Lung (tissue), 12 donors: ENCODE measurements around the gene LRRC25. TPM values are rescaled to one million over a fixed set of nuclear protein-coding genes. Genes with fewer than 3 reads are reported as not detected.

ENCODE experiments used
- ATAC-seq: fragments of 200-7000 bp; cut with Tn5 transposase; one replicate; pipeline ENCODE4 v1.9.1; 2020; ENCODE audit warnings: moderate number of reproducible peaks; ENCODE audit not compliant: insufficient read depth, low FRiP score
- DNase-seq, 3 donors: peaks; one replicate each; pipeline ENCODE4 v3.0.0-alpha.2; 2013 to 2017
- H3K27ac ChIP-seq, 2 donors: one replicate each; pipeline ENCODE4 v1.5.1; 2013; ENCODE audit warnings: mild to moderate bottlenecking in 2 of 2, moderate library complexity in 2 of 2, control low read depth in 1 of 2, inconsistent platforms in 1 of 2, low read depth in 1 of 2, low read length in 1 of 2
- H3K27me3 ChIP-seq, 3 donors: one replicate each; pipeline ENCODE4 v1.5.1; 2013; ENCODE audit warnings: low read length in 2 of 3; ENCODE audit not compliant: control insufficient read depth in 3 of 3, insufficient read depth in 3 of 3
- H3K36me3 ChIP-seq, 4 donors: one replicate each; pipeline ENCODE4 v1.5.1; 2013; ENCODE audit warnings: low read length in 4 of 4, mild to moderate bottlenecking in 1 of 4, moderate library complexity in 1 of 4; ENCODE audit not compliant: control insufficient read depth in 4 of 4, insufficient read depth in 4 of 4
- H3K4me1 ChIP-seq, 5 donors: one replicate each; pipeline ENCODE4 v1.5.1; 2013; ENCODE audit warnings: low read length in 5 of 5, mild to moderate bottlenecking in 2 of 5, moderate library complexity in 1 of 5; ENCODE audit not compliant: control insufficient read depth in 5 of 5, insufficient read depth in 5 of 5
- H3K4me3 ChIP-seq: one replicate; pipeline ENCODE4 v1.5.1; 2013; ENCODE audit warnings: mild to moderate bottlenecking, control low read depth, moderate library complexity
- H3K9ac ChIP-seq, 2 donors: one replicate each; pipeline ENCODE4 v1.5.1; 2013; ENCODE audit warnings: low read length in 2 of 2, control low read depth in 1 of 2; ENCODE audit not compliant: insufficient read depth in 1 of 2
- H3K9me3 ChIP-seq, 4 donors: one replicate each; pipeline ENCODE4 v1.5.1; 2013; ENCODE audit warnings: low read length in 3 of 4, mild to moderate bottlenecking in 1 of 4, moderate library complexity in 1 of 4; ENCODE audit not compliant: control insufficient read depth in 4 of 4, insufficient read depth in 3 of 4
- CTCF ChIP-seq: IDR thresholded peaks from 2 replicates; pipeline ENCODE4 v1.5.1; 2012; ENCODE audit warnings: mild to moderate bottlenecking; ENCODE audit errors: control extremely low read depth, extremely low read depth
- WGBS, 2 donors: extraction: QIAGEN DNeasy Blood & Tissue Kit; methylation state at CpG; one replicate each; pipeline ENCODE4 v1.1.7; 2013; 5-methylcytosine and 5-hydroxymethylcytosine counted together
- polyA plus RNA-seq, 2 donors: library from polyadenylated mRNA; stranded (reverse); fragments of 200-250 nt; gene quantifications; one replicate each; pipeline ENCODE4 v1.2.1, GENCODE V29; 2013
- total RNA-seq, 2 donors: library from RNA; depleted of rRNA in 1 of 2; stranded (reverse); fragments of >200 nt in 1 of 2; gene quantifications; one replicate each; pipeline ENCODE4 v1.2.1, GENCODE V29; 2014 to 2021
- donor health status: control.
- donor health status: control.
- donor health status: Bipolar disorder and iron deficiency.
- donor health status: healthy.
- donor health status: DM: yes; HTN: yes; CAD: no.

LRRC25 gene
- total and polyA plus RNA-seq, 4 donors: 8.5 to 119 (median 27.0) TPM

GRCh38 chr19:18373407-18373891, 24.0 kb downstream of the LRRC25 start:
- no peaks in the 10 kb centered on the region for H3K27me3 ChIP-seq
- TF ChIP-seq CTCF: no peak
- no peak overlapping the region for H3K4me3 ChIP-seq
- H3K36me3 ChIP-seq: peaks cover 0 to 1% (median 0%) of the 10 kb centered on the region in 4 donors
- H3K9ac ChIP-seq: peak overlapping the region in 1 of 2 donors; percentile 28
- peak overlapping the region in 1 of 2 donors; percentile 69 for H3K27ac ChIP-seq
- peaks cover 0 to 14% (median 9%) of the 10 kb centered on the region in 5 donors for H3K4me1 ChIP-seq
- H3K9me3 ChIP-seq: no peaks in the 10 kb centered on the region
- ATAC-seq (no peak), DNase-seq (no peak)
- WGBS, 2 donors: 42 to 56% methylated on average over 4 of the region's 4 CpGs

- peak overlapping the region in 1 of 2 donors; percentile 62 for H3K27ac ChIP-seq
- 80 to 86% methylated on average over 15 of the region's 15 CpGs for WGBS, 2 donors
- H3K4me3 ChIP-seq: no peak overlapping the region
- no peak for TF ChIP-seq CTCF
- H3K27me3 ChIP-seq: no peaks in the 10 kb centered on the region
- H3K9ac ChIP-seq: no peak overlapping the region
- no peak for ATAC-seq
- no peak for DNase-seq
- peaks cover 0 to 2% (median 0%) of the 10 kb centered on the region in 4 donors for H3K36me3 ChIP-seq
- H3K4me1 ChIP-seq: peaks cover 0 to 25% (median 8%) of the 10 kb centered on the region in 5 donors
- no peaks in the 10 kb centered on the region for H3K9me3 ChIP-seq
Observed at GRCh38 chr19:18368504-18369222, 28.8 kb downstream of the LRRC25 start.

GRCh38 chr19:18366021-18366435, 31.4 kb downstream of the LRRC25 start:
- no peak for ATAC-seq
- no peaks in the 10 kb centered on the region for H3K27me3 ChIP-seq
- peaks cover 0 to 3% (median 1%) of the 10 kb centered on the region in 4 donors for H3K36me3 ChIP-seq
- DNase-seq: no peak
- H3K9me3 ChIP-seq: no peaks in the 10 kb centered on the region
- H3K4me3 ChIP-seq: no peak overlapping the region
- TF ChIP-seq CTCF: no peak
- peaks cover 0 to 23% (median 8%) of the 10 kb centered on the region in 5 donors for H3K4me1 ChIP-seq
- peak overlapping the region; percentile 35 to 90 for H3K27ac ChIP-seq
- no peak overlapping the region for H3K9ac ChIP-seq
- 78 to 82% methylated on average over 2 of the region's 2 CpGs for WGBS, 2 donors
